GM15510 (cell line): ENCODE results near the gene ZNF521.

ENCODE experiments used
- POLR2A ChIP-seq: IDR thresholded peaks from 3 replicates; pipeline ENCODE4 v1.6.1; 2011; ENCODE audit warnings: borderline replicate concordance; ENCODE audit not compliant: insufficient read length; ENCODE audit errors: extremely low read depth

The ZNF521 gene

DNA sequence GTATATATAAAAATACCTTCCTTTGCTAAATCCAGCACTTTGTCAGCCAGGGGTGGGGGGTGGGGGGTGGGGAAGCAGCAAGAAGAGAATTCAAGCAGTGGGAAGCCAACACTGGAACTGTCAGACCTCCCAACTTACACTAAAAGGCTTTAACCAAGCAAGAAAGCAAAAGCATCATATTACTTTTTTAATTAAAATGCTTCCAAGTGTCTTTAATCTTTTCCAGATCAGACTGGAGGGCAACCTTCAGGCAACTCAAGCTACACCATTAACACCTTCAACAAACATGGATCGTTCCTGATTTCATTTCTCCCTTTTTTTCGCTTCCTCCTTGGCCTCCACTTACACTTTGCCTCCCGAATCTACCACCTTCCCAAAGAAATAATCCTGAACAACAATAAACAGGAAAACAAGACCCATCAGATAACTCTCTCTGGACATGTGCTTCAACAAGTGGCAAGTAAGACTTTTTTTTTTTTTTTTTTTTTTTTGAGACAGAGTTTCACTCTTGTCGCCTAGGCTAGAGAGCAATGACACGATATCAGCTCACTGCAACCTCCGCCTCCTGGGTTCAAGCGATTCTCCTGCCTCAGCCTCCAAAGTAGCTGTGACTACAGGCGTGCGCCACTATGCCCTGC is 35.5 kb downstream of the ZNF521 start:
- TF ChIP-seq POLR2A = no peak

DNA sequence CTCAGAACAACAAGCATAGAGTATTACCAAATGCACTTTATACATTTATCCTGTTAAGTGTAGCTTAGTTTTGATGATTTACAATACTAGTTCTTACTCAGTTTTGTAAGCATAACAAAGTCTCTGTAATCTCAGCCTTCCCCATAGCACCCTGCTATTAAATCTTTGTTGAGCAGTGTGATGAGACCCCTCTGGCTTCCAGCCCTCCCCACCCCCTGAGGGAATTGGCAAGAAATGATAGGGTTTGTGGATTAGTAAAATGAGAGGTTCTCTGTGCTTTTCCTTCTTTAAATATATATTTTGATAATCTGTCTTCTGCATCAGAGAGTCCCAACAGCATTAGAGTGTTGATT is 37.2 kb downstream of the ZNF521 start:
- no peak for TF ChIP-seq POLR2A

DNA sequence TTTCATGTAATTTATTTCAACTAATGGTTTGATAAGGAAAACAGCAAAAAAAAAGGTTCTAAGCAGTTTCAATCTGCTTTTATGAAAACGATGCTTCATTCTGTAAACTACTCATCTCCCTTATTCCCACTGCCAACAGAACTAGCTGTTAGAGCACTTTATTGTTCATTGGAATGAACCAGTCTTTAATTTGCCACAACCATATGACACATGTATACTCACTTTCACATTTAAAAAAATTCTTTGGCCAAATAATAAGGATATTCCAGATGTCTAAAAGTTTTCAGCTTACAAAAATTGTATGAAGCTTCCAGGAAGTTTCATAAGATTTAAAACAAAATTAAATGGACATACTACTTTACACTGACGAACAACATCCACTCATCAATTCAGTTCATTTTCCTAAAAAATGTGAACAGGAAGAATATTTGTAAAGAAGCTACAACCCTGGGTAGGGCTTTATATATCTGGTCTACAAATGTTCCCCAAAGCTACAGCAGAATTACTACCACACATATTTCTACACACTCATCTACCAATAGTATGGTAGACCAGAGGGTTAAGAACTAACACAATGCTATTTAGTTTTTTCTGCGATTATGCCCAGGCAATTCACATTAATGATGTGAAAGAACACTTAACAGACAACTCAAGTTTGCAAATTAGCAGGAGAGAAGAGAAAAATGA is 37.7 kb downstream of the ZNF521 start:
- no peak for TF ChIP-seq POLR2A

DNA sequence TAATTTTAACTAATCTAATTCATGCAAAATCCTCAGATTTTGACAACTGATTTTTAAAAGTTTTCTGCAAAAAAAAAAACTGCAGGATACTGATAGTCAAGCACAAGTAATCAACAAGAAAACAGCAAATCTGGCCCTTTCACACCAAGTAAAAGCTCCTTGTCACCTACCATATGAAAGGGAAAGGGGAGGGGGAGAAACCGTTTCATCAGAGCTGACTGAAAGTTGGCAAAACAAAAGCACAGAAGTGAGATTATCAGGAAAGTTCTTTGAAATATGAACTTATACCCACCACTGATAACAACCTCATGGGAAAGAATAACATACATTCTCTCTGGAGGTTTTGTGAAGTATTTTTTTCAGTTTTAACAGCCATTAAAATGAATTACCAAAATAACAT is 38.7 kb downstream of the ZNF521 start:
- no peak for TF ChIP-seq POLR2A

DNA sequence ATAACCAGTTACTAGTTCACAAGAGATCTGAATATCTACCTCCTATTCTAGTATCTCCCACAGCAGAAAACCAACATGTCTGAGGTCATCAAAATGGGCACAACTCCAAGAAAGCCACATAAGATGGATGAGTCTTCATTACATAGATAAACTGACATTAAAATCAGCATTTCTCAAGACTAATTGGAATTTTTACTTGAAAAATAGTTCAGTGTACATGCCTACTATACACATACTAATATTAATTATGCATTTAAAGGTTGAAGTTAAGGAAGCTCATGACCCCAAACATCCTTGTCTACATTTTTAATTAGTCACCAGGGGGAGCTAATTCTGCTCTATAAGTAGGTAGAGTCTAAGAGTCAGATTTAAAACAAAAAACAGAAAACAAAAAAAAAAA is 41.9 kb downstream of the ZNF521 start:
- no peak for TF ChIP-seq POLR2A

DNA sequence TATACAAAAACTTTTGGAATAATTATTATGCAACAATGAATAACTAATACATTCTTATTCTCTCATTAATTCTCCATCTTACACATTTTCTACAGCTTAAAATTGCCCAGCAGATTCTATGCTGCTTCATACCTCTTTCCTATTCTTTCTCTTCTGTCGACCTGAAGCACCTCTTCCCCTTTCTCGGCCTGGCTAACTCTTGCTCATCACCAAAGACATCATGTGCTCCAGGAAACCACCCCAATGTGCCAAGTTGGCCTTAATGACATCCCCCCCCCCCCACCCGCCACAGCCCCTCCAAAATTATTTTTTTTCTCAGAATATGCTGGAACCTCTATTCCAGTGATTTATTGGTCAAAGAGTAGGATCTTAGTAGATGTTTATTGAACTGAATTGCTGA is 43.6 kb downstream of the ZNF521 start:
- no peak for TF ChIP-seq POLR2A

DNA sequence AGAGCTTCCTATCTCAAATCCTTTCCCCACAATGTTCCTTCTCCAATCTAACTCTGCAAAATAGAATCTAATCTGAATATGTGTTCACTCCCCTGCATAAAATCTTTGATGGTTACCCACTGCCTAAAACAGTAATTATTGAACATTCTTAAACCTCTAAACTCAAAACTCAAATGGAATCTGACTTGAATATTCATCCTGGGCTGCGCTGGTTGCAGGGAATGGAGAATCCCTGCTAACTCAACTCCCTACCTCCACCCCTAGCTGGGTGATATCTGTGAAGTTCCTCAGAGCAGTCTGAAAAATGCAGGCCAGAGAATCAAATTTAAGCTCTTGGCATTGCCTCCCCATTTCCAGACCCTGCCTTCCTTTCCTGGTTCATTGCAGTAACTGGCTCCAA is 44.8 kb downstream of the ZNF521 start:
- TF ChIP-seq POLR2A = no peak

DNA sequence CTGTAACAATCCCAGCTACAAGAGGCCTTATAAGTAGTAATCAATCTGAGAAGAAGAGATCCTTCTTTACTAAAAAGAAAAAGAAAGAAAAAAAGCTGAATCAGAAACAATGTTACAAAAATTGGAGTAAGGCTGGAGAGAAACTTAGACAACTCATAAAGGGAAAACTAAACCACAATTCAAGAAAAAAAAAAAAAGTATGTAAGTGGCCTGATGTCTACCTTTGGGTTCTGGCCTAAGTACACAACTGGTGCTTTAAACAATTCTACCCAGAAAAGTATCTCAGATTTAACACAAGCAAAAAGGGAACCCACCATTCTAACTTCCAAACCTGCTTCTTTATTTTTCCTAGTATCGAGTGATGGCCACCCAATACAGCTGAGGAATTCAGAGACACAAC is 45.3 kb downstream of the ZNF521 start:
- no peak for TF ChIP-seq POLR2A

DNA sequence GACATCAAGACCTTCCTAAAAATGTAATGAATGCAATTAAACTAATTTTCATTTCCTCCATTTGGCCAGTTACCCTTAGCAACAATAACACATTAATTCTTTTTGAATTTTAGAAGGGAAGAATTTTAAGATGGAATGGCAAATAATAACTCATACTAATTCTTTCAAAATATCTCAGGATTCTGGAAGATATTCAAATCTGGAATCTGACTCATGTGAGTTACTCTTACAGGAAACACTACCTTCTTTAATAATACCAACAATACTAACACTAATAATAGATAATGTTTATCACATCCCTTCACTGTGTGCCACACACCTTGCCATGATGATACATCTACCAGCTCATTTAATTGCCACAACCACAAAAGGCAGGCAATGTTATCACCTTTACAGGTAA is 46.4 kb downstream of the ZNF521 start:
- no peak for TF ChIP-seq POLR2A

DNA sequence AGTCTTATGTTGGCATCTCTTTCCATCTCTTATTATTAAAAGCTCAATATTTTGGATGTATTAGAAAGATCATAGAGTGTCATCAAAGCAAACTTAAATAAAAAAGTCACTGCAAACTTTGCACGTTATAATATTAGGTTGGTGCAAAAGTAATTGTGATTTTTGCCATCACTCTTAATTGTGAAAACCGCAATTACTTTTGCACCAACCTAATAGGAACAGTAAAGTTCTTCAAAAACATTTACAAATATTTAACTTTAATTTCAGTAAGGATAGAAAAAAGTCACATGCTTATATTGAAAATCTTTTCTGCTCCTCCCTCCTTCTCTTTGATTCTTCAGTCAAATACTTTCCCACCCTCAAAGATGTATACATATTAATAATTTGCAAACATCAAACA is 51.5 kb downstream of the ZNF521 start:
- no peak for TF ChIP-seq POLR2A

DNA sequence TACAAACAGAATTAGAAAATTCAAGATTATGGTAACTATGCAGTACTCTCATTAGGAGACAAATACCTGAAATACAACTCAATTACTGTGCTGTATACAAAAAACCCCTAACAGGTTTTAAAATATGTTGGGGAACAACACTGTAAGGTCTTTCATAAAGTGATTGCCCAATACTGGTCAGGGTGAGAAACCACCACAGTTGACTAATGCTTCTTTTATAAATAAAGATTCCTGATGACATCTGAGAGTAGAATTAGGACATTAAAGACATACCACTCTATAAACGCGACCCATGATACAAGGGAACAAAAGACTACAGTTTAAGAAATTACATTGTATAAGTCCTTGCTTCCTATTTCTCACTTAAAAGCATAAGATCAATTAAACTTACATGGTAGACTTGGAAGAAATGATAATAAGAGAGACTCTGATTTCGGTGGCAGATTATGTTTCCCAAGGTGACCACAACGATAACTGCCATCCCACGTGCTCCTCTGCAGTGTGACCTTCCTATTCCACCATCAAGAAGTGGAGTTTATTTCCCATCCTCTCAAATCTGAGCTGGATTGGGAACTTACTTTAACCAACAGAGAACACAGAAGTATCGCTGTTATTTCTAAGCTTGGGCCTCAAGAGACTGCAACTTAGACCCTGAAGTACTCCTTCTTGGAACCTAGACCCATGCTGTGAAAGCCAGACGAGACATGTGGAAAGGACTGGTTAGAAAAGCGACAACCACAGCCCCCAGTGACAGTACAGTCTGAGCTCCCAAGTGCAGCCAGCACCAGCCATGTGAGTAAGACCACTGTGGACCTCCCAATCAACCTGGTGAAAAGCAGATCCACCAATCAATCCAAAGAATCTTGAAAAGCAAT is 52.3 kb downstream of the ZNF521 start:
- TF ChIP-seq POLR2A = no peak

DNA sequence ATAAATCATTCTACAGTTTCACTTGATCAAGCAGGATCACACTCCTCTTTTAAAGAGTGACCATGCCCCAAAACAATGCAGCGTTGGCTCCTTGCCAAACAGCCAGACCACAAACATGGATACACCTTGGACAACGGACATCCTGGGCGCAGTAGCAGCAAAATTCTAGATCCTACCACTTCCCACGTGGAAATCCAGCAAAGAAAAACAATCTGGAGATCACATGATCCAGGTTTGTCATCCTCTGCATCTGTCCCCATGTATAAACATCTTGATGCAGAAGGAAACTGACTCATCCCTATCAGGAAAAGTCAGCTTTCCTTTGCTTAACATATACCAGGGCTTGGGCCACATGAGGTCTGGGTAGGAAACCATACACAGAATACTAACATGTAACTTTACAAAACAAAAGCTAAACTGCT is 53.1 kb downstream of the ZNF521 start:
- TF ChIP-seq POLR2A = no peak

DNA sequence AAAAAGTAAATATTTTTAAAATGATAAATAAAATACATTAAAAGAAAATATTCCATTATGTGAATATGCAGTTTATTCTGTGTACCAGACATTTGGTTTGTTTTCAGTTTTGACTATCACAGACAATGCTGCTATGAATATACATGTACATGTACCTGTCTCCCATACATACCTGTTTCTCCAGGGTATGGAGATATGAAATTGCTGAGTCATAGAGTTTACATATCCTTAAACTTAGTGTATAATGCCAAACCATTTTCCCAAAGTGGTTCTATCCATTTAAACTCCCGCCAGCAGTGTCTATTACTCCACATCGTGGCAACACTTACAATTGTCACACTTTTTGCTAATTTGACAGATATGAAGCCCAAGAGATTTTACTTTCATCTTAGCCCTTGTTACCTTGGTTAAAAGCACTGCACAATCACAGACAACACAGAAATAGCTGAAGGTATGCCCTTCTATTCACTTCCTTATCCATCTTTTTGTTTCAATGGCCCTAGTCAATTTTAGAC is 56.3 kb downstream of the ZNF521 start:
- no peak for TF ChIP-seq POLR2A

DNA sequence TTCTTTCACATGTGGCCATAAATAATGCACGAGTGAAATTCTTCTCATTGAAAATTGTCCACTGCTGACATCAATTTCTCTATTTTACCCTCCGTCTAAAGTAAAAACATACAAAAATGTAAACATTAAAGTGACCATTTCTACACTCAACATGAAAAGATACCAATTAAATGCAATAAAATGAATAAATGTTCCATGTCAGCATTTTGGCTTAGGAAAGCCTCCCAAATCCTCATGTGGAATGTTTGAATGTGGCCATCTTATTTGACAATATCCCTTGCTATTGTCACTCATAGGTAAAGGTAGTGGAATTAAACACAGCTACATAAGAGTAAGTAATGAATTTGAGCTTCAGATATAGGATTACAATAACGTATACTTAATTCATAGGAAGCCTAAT is 60.8 kb downstream of the ZNF521 start:
- TF ChIP-seq POLR2A = no peak

DNA sequence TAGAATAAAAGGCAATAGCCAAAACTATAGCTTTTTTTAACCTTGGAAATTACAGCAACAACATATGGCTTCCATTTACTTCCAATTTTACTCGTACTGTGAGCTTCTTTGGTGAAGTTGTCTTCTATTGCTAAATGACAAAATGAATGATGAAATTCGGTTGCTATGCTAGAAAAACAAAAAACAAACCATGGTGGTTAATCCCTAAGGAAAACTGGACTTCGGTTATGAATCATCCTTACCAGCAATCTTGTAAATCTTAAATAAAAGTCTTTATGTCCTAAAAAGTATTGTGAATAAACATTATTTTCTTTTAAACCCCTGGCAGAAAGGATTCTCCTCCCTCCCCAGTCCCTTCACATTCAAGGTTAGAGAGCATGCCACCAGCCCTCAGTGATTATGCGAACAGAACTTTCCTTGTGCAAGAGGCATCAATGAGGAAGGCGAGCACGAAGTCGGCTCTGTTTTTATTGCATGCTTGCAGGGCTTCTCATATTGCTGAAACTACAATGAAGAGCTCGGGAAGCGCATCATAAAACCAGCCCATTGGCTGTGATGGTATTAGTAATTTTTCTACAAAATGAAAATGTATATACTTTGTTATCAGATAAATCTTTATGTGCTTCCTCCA is 62.9 kb downstream of the ZNF521 start:
- no peak for TF ChIP-seq POLR2A
